Hepatocyte (in vitro differentiated cells): Measurements from ENCODE around the gene TTC9B.

Source experiments
- CTCF ChIP-seq: fragments of 200-600 bp; sonication (generic); IDR thresholded peaks from 2 replicates; pipeline ENCODE4 v1.5.1; 2016; ENCODE audit warnings: antibody characterized with exemption, mild to moderate bottlenecking; ENCODE audit not compliant: poor library complexity
- EZH2 ChIP-seq: fragments of 200-600 bp; sonication (generic); IDR thresholded peaks from 2 replicates; pipeline ENCODE4 v1.6.1; 2016; ENCODE audit warnings: antibody characterized with exemption, mild to moderate bottlenecking, borderline replicate concordance

GRCh38 chr19:40175820-40176219 lies 42.4 kb downstream of the TTC9B start:
- TF ChIP-seq EZH2 (no peak), CTCF (no peak)
